ENCODE data around the gene FAM89A. TPM values are rescaled to one million over a fixed set of nuclear protein-coding genes. Genes with fewer than 3 reads are reported as not detected.

FAM89A gene
- total RNA-seq (2021; ENCODE audit: unreplicated experiment) (23.6 TPM), Bru-seq, nascent RNA (percentile 71 among the genes with signal in this experiment), BruChase-seq, experiment 1, labeled RNA remaining after a 6-hour chase (percentile 67 among the genes with signal in this experiment), BruChase-seq, experiment 2, labeled RNA remaining after a 2-hour chase (percentile 74 among the genes with signal in this experiment)
- polyA plus RNA-seq (2012): 18.6 and 19.9 TPM in 2 replicates
- long read RNA-seq, transcript FAM89A-201 (2 exons, 1,495 nt): major isoform, 65 of 74 reads
- long read RNA-seq, partial matches to known transcripts: 0 of 74 reads
- long read RNA-seq, other reads (novel, unspliced or antisense): 9 of 74 reads

- Histone ChIP-seq H3K79me2 (ENCODE audit: insufficient read depth, low read length) (peaks cover 39% of the 10 kb centered on the region), H3K9me3 (ENCODE audit: control insufficient read depth in 1 of 2, insufficient read depth in 1 of 2, low read depth in 1 of 2, low read length in 2 of 2) (peaks cover 5 to 6% of the 10 kb centered on the region in 2 experiments; a peak in 1 of 4 replicates), H2AFZ (ENCODE audit: low read depth, low read length, poor library complexity, severe bottlenecking) (no peak within 1 kb of the TSS), H3K4me2 (ENCODE audit: low read length) (peak within 1 kb of the TSS; percentile 85), H3K4me3 (replicated peaks in 1 of 2; ENCODE audit: low read depth in 1 of 2, low read length in 2 of 2) (peak within 1 kb of the TSS; percentile 78 to 83), H3K36me3 (ENCODE audit: control insufficient read depth in 1 of 2, insufficient read depth in 2 of 2, low read length in 2 of 2) (no peaks in the 10 kb centered on the region), H3K4me1 (ENCODE audit: control insufficient read depth in 1 of 2, insufficient read depth in 2 of 2, low read length in 2 of 2) (peaks cover 4 to 12% of the 10 kb centered on the region in 2 experiments; a peak in 3 of 4 replicates), H3K27ac (ENCODE audit: low read depth, low read length) (peak within 1 kb of the TSS; percentile 77), H4K20me1 (ENCODE audit: insufficient read depth) (no peaks in the 10 kb centered on the region), H3K9me2 (ENCODE audit: insufficient read depth) (no peaks in the 10 kb centered on the region), H3K9ac (ENCODE audit: low read length) (peak within 1 kb of the TSS; percentile 72), H3K27me3 (ENCODE audit: insufficient read depth, low read length) (no peaks in the 10 kb centered on the region)
- DNase-seq (ENCODE audit: low read depth, low spot score) (peak; percentile 4), ATAC-seq (peak; percentile 79)
- ChIA-PET POLR2A (no interaction called here), CTCF (no interaction called here), RAD21 (ENCODE audit: low non-redundant PET in 1 of 2, low total read pairs in 2 of 2, uncharacterized antibody in 2 of 2, unreplicated experiment in 2 of 2) (no interaction called here)
- intact Hi-C loops (cut with micrococcal nuclease): no loop called here
- no TSS peak for BruUV-seq (replicated peaks)
- no peak for TF ChIP-seq FOSL1 (IDR thresholded peaks at IDR 0.05; ENCODE audit: low read depth)
- TF ChIP-seq, protein P1, sequence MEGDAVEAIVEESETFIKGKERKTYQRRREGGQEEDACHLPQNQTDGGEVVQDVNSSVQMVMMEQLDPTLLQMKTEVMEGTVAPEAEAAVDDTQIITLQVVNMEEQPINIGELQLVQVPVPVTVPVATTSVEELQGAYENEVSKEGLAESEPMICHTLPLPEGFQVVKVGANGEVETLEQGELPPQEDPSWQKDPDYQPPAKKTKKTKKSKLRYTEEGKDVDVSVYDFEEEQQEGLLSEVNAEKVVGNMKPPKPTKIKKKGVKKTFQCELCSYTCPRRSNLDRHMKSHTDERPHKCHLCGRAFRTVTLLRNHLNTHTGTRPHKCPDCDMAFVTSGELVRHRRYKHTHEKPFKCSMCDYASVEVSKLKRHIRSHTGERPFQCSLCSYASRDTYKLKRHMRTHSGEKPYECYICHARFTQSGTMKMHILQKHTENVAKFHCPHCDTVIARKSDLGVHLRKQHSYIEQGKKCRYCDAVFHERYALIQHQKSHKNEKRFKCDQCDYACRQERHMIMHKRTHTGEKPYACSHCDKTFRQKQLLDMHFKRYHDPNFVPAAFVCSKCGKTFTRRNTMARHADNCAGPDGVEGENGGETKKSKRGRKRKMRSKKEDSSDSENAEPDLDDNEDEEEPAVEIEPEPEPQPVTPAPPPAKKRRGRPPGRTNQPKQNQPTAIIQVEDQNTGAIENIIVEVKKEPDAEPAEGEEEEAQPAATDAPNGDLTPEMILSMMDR (IDR thresholded peaks at IDR 0.05 in 2 of 3, conservative IDR thresholded peaks at IDR 0.05 in 1 of 3; ENCODE audit: borderline replicate concordance in 1 of 3, insufficient read depth in 1 of 3, low read depth in 2 of 3, low read length in 2 of 3): no peak
- no peak for TF ChIP-seq SIN3A (IDR thresholded peaks at IDR 0.05; ENCODE audit: low read depth)
- no peak for TF ChIP-seq TCF7L2 (IDR thresholded peaks at IDR 0.05; ENCODE audit: borderline replicate concordance, extremely low read depth, insufficient read depth, insufficient read length)
- no peak for TF ChIP-seq EGR1 (IDR thresholded peaks at IDR 0.05; ENCODE audit: low read depth)
- TF ChIP-seq MAX (IDR thresholded peaks at IDR 0.05): peak; percentile 12; the same call in 1 of the 2 replicates
- TF ChIP-seq EZH2phosphoT487 (IDR thresholded peaks at IDR 0.05; ENCODE audit: borderline replicate concordance): no peak
- no peak for TF ChIP-seq CEBPB (IDR thresholded peaks at IDR 0.05; ENCODE audit: low read depth)
- TF ChIP-seq POLR2A (IDR thresholded peaks at IDR 0.05; ENCODE audit: borderline replicate concordance, extremely low read depth, insufficient read depth, insufficient read length): peak; percentile 86
- no peak for TF ChIP-seq ELF1 (IDR thresholded peaks at IDR 0.05; ENCODE audit: borderline replicate concordance, low read depth)
- TF ChIP-seq CBX3 (IDR thresholded peaks at IDR 0.05; ENCODE audit: low read depth): no peak
- TF ChIP-seq, protein P2, sequence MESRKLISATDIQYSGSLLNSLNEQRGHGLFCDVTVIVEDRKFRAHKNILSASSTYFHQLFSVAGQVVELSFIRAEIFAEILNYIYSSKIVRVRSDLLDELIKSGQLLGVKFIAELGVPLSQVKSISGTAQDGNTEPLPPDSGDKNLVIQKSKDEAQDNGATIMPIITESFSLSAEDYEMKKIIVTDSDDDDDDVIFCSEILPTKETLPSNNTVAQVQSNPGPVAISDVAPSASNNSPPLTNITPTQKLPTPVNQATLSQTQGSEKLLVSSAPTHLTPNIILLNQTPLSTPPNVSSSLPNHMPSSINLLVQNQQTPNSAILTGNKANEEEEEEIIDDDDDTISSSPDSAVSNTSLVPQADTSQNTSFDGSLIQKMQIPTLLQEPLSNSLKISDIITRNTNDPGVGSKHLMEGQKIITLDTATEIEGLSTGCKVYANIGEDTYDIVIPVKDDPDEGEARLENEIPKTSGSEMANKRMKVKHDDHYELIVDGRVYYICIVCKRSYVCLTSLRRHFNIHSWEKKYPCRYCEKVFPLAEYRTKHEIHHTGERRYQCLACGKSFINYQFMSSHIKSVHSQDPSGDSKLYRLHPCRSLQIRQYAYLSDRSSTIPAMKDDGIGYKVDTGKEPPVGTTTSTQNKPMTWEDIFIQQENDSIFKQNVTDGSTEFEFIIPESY (IDR thresholded peaks at IDR 0.05; ENCODE audit: extremely low read depth, insufficient replicate concordance, low read length): no peak
- TF ChIP-seq ZFX (IDR thresholded peaks at IDR 0.05): peak; percentile 73; the same call in 1 of the 2 replicates
- TF ChIP-seq YY1 (IDR thresholded peaks at IDR 0.05; ENCODE audit: extremely low read depth, insufficient replicate concordance, low read depth, low read length): no peak
- no peak for TF ChIP-seq RAD21 (IDR thresholded peaks at IDR 0.05; ENCODE audit: low read depth)
- no peak for TF ChIP-seq SP1 (IDR thresholded peaks at IDR 0.05; ENCODE audit: low read depth)
- no peak for TF ChIP-seq EZH2 (IDR thresholded peaks at IDR 0.05)
- TF ChIP-seq ZNF274 (IDR thresholded peaks at IDR 0.05; ENCODE audit: low read depth, low read length): no peak
Observed at GRCh38 chr1:231040019-231040799, at the start of gene FAM89A. Gene FAM89A (minus strand): TSS chr1:231040254. CDS start chr1:231040211, 43 bp downstream.

Measured in HCT116 (cell line).